H9 (cell line): ENCODE results near the gene HS3ST6. TPM values are rescaled to one million over a fixed set of nuclear protein-coding genes. Genes with fewer than 3 reads are reported as not detected.

ENCODE experiments used
- DNase-seq: peaks from one replicate; pipeline ENCODE4 v3.0.0-alpha.2; 2017
- H2AFZ ChIP-seq: one replicate; pipeline ENCODE4 v1.6.1; 2013; ENCODE audit warnings: mild to moderate bottlenecking, low read length, control low read depth, moderate library complexity
- H2AK5ac ChIP-seq: 2 replicates; pipeline ENCODE4 v1.6.1; 2013; ENCODE audit warnings: low read length, control low read depth, mixed read lengths; ENCODE audit not compliant: insufficient read length
- H2BK120ac ChIP-seq: one replicate; pipeline ENCODE4 v1.6.1; 2013; ENCODE audit warnings: low read depth, mild to moderate bottlenecking, low read length, control low read depth, inconsistent platforms; ENCODE audit not compliant: poor library complexity, severe bottlenecking
- H2BK12ac ChIP-seq: 2 replicates; pipeline ENCODE4 v1.6.1; 2013; ENCODE audit warnings: low read length, control low read depth, mixed read lengths, low read depth; ENCODE audit not compliant: insufficient read length
- H2BK15ac ChIP-seq: 2 replicates; pipeline ENCODE4 v1.6.1; 2013; ENCODE audit warnings: low read depth, low read length, control low read depth
- H2BK20ac ChIP-seq: one replicate; pipeline ENCODE4 v1.6.1; 2013; ENCODE audit warnings: low read depth, mild to moderate bottlenecking, low read length, control low read depth, inconsistent platforms; ENCODE audit not compliant: poor library complexity, severe bottlenecking
- H2BK5ac ChIP-seq: 2 replicates; pipeline ENCODE4 v1.6.1; 2013; ENCODE audit warnings: low read length, control low read depth, mixed read lengths; ENCODE audit not compliant: insufficient read length
- H3K14ac ChIP-seq: 2 replicates; pipeline ENCODE4 v1.6.1; 2013; ENCODE audit warnings: low read length, control low read depth; ENCODE audit not compliant: insufficient read depth
- H3K18ac ChIP-seq: 2 replicates; pipeline ENCODE4 v1.6.1; 2013; ENCODE audit warnings: low read depth, mild to moderate bottlenecking, mixed read lengths, low read length, control low read depth; ENCODE audit not compliant: insufficient read length
- H3K23ac ChIP-seq: 2 replicates; pipeline ENCODE4 v1.6.1; 2013; ENCODE audit warnings: low read length, control low read depth, mixed read lengths, low read depth; ENCODE audit not compliant: insufficient read length
- H3K23me2 ChIP-seq: 2 replicates; pipeline ENCODE4 v1.6.1; 2013; ENCODE audit warnings: low read depth, mild to moderate bottlenecking, mixed read lengths, low read length, control low read depth; ENCODE audit not compliant: insufficient read length, poor library complexity, severe bottlenecking
- H3K27ac ChIP-seq: 2 replicates; pipeline ENCODE4 v1.5.1; 2013; ENCODE audit warnings: low read length, control low read depth, mixed read lengths, low read depth; ENCODE audit not compliant: insufficient read length
- H3K27me3 ChIP-seq: 2 replicates; pipeline ENCODE4 v1.6.1; 2013; ENCODE audit warnings: low read length, control low read depth, inconsistent platforms; ENCODE audit not compliant: insufficient read depth
- H3K4ac ChIP-seq: 2 replicates; pipeline ENCODE4 v1.6.1; 2013; ENCODE audit warnings: low read depth, mild to moderate bottlenecking, control low read depth, inconsistent platforms, low read length, moderate library complexity
- H3K4me1 ChIP-seq: 2 replicates; pipeline ENCODE4 v1.6.1; 2013; ENCODE audit warnings: low read length, control low read depth, inconsistent platforms; ENCODE audit not compliant: insufficient read depth
- H3K4me2 ChIP-seq: 2 replicates; pipeline ENCODE4 v1.6.1; 2013; ENCODE audit warnings: low read length, control low read depth, mixed read lengths; ENCODE audit not compliant: insufficient read length, insufficient read depth
- H3K56ac ChIP-seq: 2 replicates; pipeline ENCODE4 v1.6.1; 2013; ENCODE audit warnings: low read depth, mild to moderate bottlenecking, mixed read lengths, low read length, control low read depth; ENCODE audit not compliant: insufficient read length
- H3K79me1 ChIP-seq: 2 replicates; pipeline ENCODE4 v1.6.1; 2013; ENCODE audit warnings: low read depth, mild to moderate bottlenecking, moderate library complexity, low read length, control low read depth, inconsistent platforms; ENCODE audit not compliant: insufficient read depth, poor library complexity, severe bottlenecking
- H3K79me2 ChIP-seq: 2 replicates; pipeline ENCODE4 v1.6.1; 2013; ENCODE audit warnings: low read length, control low read depth, inconsistent platforms; ENCODE audit not compliant: insufficient read depth
- H3K9ac ChIP-seq: 2 replicates; pipeline ENCODE4 v1.6.1; 2013; ENCODE audit warnings: low read length, control low read depth, mixed read lengths; ENCODE audit not compliant: insufficient read length; ENCODE audit errors: extremely low read depth
- H3K9me3 ChIP-seq: one replicate; pipeline ENCODE4 v1.6.1; 2013; ENCODE audit warnings: low read depth, low read length, inconsistent platforms; ENCODE audit not compliant: control insufficient read depth
- H3T11ph ChIP-seq: one replicate; pipeline ENCODE4 v1.6.1; 2013; ENCODE audit warnings: mild to moderate bottlenecking, low read length, control low read depth, inconsistent platforms
- H4K20me1 ChIP-seq: one replicate; pipeline ENCODE4 v1.6.1; 2013; ENCODE audit not compliant: control insufficient read depth, insufficient read length, insufficient read depth
- H4K5ac ChIP-seq: 2 replicates; pipeline ENCODE4 v1.6.1; 2013; ENCODE audit warnings: low read depth, mild to moderate bottlenecking, mixed read lengths, low read length, control low read depth; ENCODE audit not compliant: insufficient read length
- H4K8ac ChIP-seq: replicated peaks from 2 replicates; pipeline ENCODE4 v1.6.1; 2013; ENCODE audit warnings: low read length, control low read depth, mixed read lengths, low read depth; ENCODE audit not compliant: insufficient read length
- H4K91ac ChIP-seq: 2 replicates; pipeline ENCODE4 v1.6.1; 2013; ENCODE audit warnings: low read depth, mild to moderate bottlenecking, moderate library complexity, mixed read lengths, low read length, control low read depth; ENCODE audit not compliant: insufficient read length
- H3K27ac Mint-ChIP-seq, 3 experiments: 2 replicates in 2 of 3; 3 replicates in 1 of 3; pipeline ENCODE4 v1.8.0; 2020 to 2021; ENCODE audit warnings: mixed read lengths in 3 of 3, mild to moderate bottlenecking in 1 of 3, moderate library complexity in 1 of 3
- H3K27me3 Mint-ChIP-seq: 2 replicates; pipeline ENCODE4 v1.8.0; 2021; ENCODE audit warnings: low read depth, mild to moderate bottlenecking, moderate library complexity, mixed read lengths
- H3K36me3 Mint-ChIP-seq, 3 experiments: 2 replicates in 2 of 3; 3 replicates in 1 of 3; pipeline ENCODE4 v1.8.0; 2020 to 2021; ENCODE audit warnings: low read depth in 3 of 3, mixed read lengths in 3 of 3; ENCODE audit not compliant: insufficient read depth in 1 of 3
- H3K4me1 Mint-ChIP-seq, 2 experiments: 2 replicates each; pipeline ENCODE4 v1.8.0; 2020; ENCODE audit warnings: mixed read lengths in 2 of 2
- H3K4me3 Mint-ChIP-seq, 2 experiments: 2 replicates in 1 of 2; 3 replicates in 1 of 2; pipeline ENCODE4 v1.8.0; 2020 to 2021; ENCODE audit warnings: mild to moderate bottlenecking in 2 of 2, mixed read lengths in 2 of 2, moderate library complexity in 1 of 2
- H3K9me3 Mint-ChIP-seq, 2 experiments: 2 replicates in 1 of 2; 3 replicates in 1 of 2; pipeline ENCODE4 v1.8.0; 2020; ENCODE audit warnings: mild to moderate bottlenecking in 2 of 2, mixed read lengths in 2 of 2, moderate library complexity in 1 of 2
- CTCF ChIP-seq: fragments of 200-600 bp; sonication (generic); conservative IDR thresholded peaks from 3 replicates; pipeline ENCODE4 v1.8.0; 2021; ENCODE audit warnings: antibody characterized with exemption, mild to moderate bottlenecking
- WGBS: extraction: QIAGEN DNeasy Blood & Tissue Kit; methylation state at CpG from one replicate; pipeline ENCODE4 v1.1.7; 2013; ENCODE audit warnings: missing lambda C conversion rate, low lambda C conversion rate, mixed read lengths; ENCODE audit not compliant: insufficient read length; ENCODE audit errors: extremely low coverage; 5-methylcytosine and 5-hydroxymethylcytosine counted together
- total RNA-seq: library from RNA; stranded (reverse); gene quantifications from 2 replicates; pipeline ENCODE4 v1.2.1, GENCODE V29; 2021

Gene HS3ST6
- total RNA-seq, 1 experiment from 2014 or later = not detected

DNA sequence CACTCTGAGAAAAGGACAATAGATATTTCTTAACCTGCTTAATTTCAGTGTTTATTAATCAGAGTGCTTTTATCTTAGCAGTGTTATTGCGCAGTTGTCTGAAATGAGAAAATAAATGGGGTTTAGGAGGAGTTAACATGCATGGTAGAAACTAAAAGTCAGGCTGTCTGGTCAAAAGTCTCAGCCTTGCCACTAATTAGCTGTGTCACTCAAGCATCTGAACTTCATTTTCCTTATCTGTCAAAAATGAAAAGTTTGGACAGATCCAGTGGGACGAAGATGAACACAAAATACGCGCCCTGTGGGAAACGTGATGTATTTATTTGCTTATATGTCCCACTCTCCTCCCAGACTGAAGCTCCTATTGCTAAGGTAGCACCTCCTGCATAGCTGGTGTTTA is 40.0 kb downstream of the HS3ST6 start:
- no peak overlapping the region for H2BK12ac ChIP-seq
- no peaks in the 10 kb centered on the region for H3K9me3 ChIP-seq
- no peak overlapping the region for H4K5ac ChIP-seq
- no peak overlapping the region for H3K4me2 ChIP-seq
- H3K27me3 ChIP-seq = no peaks in the 10 kb centered on the region
- H2AK5ac ChIP-seq = no peak overlapping the region
- no peak overlapping the region for H4K91ac ChIP-seq
- no CpG with 5 or more reads among the region's 5 CpGs for WGBS
- H3K14ac ChIP-seq = no peak overlapping the region
- H3K56ac ChIP-seq = no peak overlapping the region
- no peak overlapping the region for H2BK20ac ChIP-seq
- H4K8ac ChIP-seq = no peak overlapping the region
- H2BK5ac ChIP-seq = no peak overlapping the region
- Mint-ChIP-seq H3K27me3 (peaks cover 50% of the 10 kb centered on the region), H3K36me3 (no peaks in the 10 kb centered on the region), H3K27ac (no peak overlapping the region), H3K4me1 (peaks cover 0 to 5% of the 10 kb centered on the region in 2 experiments; a peak in 2 of 4 replicates), H3K4me3 (no peak overlapping the region), H3K9me3 (no peaks in the 10 kb centered on the region)
- H3K23ac ChIP-seq = no peak overlapping the region
- H4K20me1 ChIP-seq = no peaks in the 10 kb centered on the region
- H2BK120ac ChIP-seq = no peak overlapping the region
- no peaks in the 10 kb centered on the region for H3K4me1 ChIP-seq
- H3K9ac ChIP-seq = no peak overlapping the region
- DNase-seq = no peak
- H2AFZ ChIP-seq = no peak overlapping the region
- H3T11ph ChIP-seq = no peak overlapping the region
- no peak for TF ChIP-seq CTCF
- no peaks in the 10 kb centered on the region for H3K23me2 ChIP-seq
- no peaks in the 10 kb centered on the region for H3K79me1 ChIP-seq
- H3K27ac ChIP-seq = no peak overlapping the region
- no peak overlapping the region for H3K4ac ChIP-seq
- H3K18ac ChIP-seq = no peak overlapping the region
- no peaks in the 10 kb centered on the region; the same call in 1 of the 2 replicates for H3K79me2 ChIP-seq
- no peak overlapping the region for H2BK15ac ChIP-seq
